Fibroblast of lung (primary cell): ENCODE results near the gene SDK1.

ENCODE experiments used
- CTCF ChIP-seq, 2 donors: IDR thresholded peaks in 1 of 2; conservative IDR thresholded peaks in 1 of 2; 1 replicate in 1 of 2; 2 replicates in 1 of 2; pipeline ENCODE4 v1.5.1; 2011 to 2012; ENCODE audit warnings: low read length in 2 of 2, control low read depth in 1 of 2, inconsistent platforms in 1 of 2, low read depth in 1 of 2, mild to moderate bottlenecking in 1 of 2
- EZH2 ChIP-seq: IDR thresholded peaks from 2 replicates; pipeline ENCODE4 v1.5.1; 2012; ENCODE audit warnings: low read length, control low read depth, mild to moderate bottlenecking; ENCODE audit errors: missing control alignments

GRCh38 chr7:4151524-4151923, 850.5 kb downstream of the SDK1 start:
- TF ChIP-seq CTCF (conservative IDR thresholded peaks at IDR 0.05 in 1 of 2, IDR thresholded peaks at IDR 0.05 in 1 of 2; ENCODE audit: low read depth in 1 of 2, low read length in 2 of 2) (no peak), EZH2 (no peak)
